Kidney epithelial cell (primary cell): ENCODE data around the gene ALPP. TPM values are rescaled to one million over a fixed set of nuclear protein-coding genes. Genes with fewer than 3 reads are reported as not detected.
"Not testable (repeated sequence)": the region's sequence is repeated elsewhere in the genome, so short reads cannot be mapped to it uniquely, and the experiment has no call there.

Experiments used
- DNase-seq: peaks from one replicate; pipeline ENCODE4 v3.0.0-alpha.2; 2010; ENCODE audit warnings: low read depth
- H3K27me3 ChIP-seq: 2 replicates; pipeline ENCODE4 v1.6.0; 2011; ENCODE audit warnings: low read length; ENCODE audit not compliant: control insufficient read depth, insufficient read depth
- H3K36me3 ChIP-seq: 2 replicates; pipeline ENCODE4 v1.5.1; 2011; ENCODE audit warnings: low read length; ENCODE audit not compliant: control insufficient read depth, insufficient read depth
- H3K4me3 ChIP-seq: 2 replicates; pipeline ENCODE4 v1.5.1; 2011; ENCODE audit warnings: low read depth, mild to moderate bottlenecking, control low read depth, low read length
- total RNA-seq: library from RNA; depleted of rRNA; stranded (reverse); fragments of >200 nt; gene quantifications from 2 replicates; pipeline ENCODE4 v1.2.3, GENCODE V29; 2015
- TF ChIP-seq, protein P1 (sequence below): IDR thresholded peaks from 2 replicates; pipeline ENCODE4 v1.5.1; 2011; ENCODE audit warnings: mild to moderate bottlenecking, moderate library complexity, low read length, control low read depth, inconsistent platforms; ENCODE audit not compliant: insufficient read depth, poor library complexity, severe bottlenecking

The ALPP gene
- total RNA-seq, 1 donor from 2014 or later = not detected

DNA sequence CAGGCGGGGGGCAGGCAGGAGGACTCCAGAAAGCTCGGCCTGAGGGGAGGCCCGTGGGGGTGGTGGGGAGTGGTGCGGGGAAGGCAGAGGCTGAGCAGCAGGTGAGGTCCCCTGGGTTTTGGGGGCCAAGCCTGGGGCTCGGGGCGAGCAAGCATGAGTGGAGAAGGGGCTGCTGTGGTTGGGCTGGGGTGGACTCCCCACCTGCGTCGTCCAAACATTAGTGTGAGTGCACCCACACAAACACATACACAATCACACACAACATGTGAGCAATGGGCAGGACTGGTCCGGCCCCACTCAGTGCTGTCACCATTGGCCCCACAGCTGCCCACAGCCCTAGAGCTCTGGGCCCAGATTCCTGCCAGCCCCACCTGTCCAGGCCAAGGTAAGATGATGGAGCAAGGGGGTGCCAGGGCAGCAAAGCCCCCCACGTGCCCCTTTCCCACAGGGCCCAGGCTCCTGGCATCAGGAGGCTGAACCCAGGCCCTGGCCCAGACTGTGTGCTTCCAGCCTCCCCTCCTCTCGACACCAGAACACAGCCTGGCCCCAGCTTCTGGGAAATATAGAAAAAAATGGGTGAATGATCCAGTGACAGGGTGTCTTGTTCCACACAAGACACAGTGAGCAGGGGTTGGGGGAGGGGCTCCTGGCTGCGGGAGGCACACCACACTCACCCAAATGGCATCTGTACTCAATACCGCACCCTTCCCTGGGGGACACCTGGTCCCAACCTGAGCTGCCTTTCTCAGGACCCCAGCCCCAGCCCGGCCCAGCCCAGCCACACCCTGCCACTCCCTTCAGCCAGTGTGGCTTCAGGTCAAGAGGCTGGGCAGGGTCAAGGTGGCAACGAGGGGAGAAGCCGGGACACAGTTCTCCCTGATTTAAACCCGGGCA lies 463 bp upstream of the ALPP start:
- H3K27me3 ChIP-seq = peaks cover 27% of the 10 kb centered on the region
- TF ChIP-seq, protein P1, sequence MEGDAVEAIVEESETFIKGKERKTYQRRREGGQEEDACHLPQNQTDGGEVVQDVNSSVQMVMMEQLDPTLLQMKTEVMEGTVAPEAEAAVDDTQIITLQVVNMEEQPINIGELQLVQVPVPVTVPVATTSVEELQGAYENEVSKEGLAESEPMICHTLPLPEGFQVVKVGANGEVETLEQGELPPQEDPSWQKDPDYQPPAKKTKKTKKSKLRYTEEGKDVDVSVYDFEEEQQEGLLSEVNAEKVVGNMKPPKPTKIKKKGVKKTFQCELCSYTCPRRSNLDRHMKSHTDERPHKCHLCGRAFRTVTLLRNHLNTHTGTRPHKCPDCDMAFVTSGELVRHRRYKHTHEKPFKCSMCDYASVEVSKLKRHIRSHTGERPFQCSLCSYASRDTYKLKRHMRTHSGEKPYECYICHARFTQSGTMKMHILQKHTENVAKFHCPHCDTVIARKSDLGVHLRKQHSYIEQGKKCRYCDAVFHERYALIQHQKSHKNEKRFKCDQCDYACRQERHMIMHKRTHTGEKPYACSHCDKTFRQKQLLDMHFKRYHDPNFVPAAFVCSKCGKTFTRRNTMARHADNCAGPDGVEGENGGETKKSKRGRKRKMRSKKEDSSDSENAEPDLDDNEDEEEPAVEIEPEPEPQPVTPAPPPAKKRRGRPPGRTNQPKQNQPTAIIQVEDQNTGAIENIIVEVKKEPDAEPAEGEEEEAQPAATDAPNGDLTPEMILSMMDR = no peak
- no peak overlapping the region for H3K4me3 ChIP-seq
- H3K36me3 ChIP-seq = no peaks in the 10 kb centered on the region
- no peak for DNase-seq

DNA sequence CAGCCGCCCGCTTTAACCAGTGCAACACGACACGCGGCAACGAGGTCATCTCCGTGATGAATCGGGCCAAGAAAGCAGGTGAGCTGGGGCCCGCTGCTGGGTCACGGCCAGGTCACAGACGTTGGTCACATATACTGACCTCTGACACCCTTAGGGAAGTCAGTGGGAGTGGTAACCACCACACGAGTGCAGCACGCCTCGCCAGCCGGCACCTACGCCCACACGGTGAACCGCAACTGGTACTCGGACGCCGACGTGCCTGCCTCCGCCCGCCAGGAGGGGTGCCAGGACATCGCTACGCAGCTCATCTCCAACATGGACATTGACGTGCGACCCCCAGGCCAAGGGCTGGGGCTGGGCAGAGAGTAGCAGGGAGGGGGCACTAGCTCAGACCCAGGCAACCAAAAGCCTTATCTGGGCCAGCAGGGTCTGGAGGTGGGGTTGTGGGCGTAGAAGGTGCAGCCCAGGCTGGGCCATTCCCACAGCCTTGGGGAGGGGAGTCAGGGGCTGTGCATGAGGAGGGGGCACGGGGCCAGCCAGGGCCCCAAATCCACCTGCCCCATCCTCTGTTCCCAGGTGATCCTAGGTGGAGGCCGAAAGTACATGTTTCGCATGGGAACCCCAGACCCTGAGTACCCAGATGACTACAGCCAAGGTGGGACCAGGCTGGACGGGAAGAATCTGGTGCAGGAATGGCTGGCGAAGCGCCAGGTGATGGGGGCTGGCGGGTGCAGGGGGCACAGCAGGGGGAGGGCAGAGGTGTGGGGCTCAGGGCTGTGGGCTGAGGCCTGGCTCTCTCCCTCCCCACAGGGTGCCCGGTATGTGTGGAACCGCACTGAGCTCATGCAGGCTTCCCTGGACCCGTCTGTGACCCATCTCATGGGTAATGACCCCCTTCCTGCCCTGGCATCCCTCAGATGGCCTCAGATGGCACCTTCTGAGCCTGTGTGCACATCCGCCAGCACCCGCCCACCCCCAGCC lies 1.3 kb downstream of the ALPP start:
- H3K36me3 ChIP-seq, H3K4me3 ChIP-seq, DNase-seq: not testable (repeated sequence)
- H3K27me3 ChIP-seq = peaks cover 36% of the 10 kb centered on the region

DNA sequence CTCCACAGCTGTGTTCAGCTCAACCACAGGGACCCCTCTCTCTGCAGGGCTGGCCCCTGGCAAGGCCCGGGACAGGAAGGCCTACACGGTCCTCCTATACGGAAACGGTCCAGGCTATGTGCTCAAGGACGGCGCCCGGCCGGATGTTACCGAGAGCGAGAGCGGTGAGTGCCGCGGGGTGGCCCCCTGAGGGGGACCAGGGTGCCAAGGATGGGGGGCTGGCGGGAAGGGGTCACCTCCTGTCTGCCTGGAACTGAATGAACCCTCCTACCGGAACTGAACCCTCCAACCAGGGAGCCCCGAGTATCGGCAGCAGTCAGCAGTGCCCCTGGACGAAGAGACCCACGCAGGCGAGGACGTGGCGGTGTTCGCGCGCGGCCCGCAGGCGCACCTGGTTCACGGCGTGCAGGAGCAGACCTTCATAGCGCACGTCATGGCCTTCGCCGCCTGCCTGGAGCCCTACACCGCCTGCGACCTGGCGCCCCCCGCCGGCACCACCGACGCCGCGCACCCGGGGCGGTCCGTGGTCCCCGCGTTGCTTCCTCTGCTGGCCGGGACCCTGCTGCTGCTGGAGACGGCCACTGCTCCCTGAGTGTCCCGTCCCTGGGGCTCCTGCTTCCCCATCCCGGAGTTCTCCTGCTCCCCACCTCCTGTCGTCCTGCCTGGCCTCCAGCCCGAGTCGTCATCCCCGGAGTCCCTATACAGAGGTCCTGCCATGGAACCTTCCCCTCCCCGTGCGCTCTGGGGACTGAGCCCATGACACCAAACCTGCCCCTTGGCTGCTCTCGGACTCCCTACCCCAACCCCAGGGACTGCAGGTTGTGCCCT lies 2.9 kb downstream of the ALPP start:
- not testable (repeated sequence) for DNase-seq, H3K36me3 ChIP-seq, H3K4me3 ChIP-seq
- H3K27me3 ChIP-seq = peaks cover 48% of the 10 kb centered on the region

DNA sequence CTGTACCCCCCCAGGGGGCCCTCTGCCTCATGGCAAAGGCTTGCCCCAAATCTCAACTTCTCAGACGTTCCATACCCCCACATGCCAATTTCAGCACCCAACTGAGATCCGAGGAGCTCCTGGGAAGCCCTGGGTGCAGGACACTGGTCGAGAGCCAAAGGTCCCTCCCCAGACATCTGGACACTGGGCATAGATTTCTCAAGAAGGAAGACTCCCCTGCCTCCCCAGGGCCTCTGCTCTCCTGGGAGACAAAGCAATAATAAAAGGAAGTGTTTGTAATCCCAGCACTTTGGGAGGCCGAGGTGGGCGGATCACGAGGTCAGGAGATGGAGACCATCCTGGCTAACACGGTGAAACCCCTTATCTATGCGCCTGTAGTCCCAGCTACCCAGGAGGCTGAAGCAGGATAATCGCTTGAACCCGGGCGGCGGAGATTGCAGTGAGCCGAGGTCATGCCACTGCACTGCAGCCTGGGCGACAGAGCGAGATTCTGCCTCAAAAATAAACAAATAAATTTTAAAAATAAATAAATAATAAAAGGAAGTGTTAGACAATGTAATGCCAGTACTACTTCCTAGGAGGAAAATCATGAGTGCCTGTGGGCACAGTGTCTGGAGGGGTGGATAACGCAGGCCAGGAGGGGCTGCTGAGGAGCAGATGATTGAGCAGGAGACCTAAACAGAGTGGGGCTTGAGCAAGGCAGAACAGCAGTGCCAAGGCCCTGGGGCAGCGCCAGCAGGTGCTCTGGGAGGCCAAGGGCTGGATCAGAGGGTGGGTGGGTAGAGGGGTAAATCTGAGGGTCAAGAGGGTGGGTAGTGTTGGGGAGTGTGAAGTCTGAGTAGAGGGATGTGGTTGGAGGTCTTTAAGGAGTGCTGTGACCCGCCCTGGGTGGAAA lies 4.0 kb downstream of the ALPP start:
- TF ChIP-seq, protein P1 = no peak
- H3K36me3 ChIP-seq = no peaks in the 10 kb centered on the region
- H3K4me3 ChIP-seq = no peak overlapping the region
- DNase-seq = no peak
- peaks cover 59% of the 10 kb centered on the region for H3K27me3 ChIP-seq

DNA sequence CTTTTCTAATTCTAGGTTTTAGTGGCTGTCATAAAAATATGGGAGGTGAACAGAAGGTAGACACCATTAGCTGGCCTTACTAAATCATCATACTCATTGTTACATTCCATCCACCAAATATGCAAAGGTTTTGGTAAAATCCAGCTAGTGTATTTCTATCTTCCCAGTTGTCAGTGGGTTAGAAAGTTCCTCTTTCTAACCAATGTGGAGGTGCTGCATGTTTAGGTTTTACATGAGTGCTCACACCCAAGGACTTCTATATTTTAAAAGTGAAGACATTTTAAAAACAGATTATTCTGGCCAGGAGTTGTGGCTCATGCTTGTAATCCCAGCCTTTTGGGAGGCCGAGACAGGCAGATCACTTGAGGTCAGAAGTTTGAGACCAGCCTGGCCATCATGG lies 5.9 kb downstream of the ALPP start:
- Histone ChIP-seq H3K27me3 (peaks cover 69% of the 10 kb centered on the region), H3K4me3 (no peak overlapping the region), H3K36me3 (no peaks in the 10 kb centered on the region)
- TF ChIP-seq, protein P1 = no peak
- DNase-seq = no peak

DNA sequence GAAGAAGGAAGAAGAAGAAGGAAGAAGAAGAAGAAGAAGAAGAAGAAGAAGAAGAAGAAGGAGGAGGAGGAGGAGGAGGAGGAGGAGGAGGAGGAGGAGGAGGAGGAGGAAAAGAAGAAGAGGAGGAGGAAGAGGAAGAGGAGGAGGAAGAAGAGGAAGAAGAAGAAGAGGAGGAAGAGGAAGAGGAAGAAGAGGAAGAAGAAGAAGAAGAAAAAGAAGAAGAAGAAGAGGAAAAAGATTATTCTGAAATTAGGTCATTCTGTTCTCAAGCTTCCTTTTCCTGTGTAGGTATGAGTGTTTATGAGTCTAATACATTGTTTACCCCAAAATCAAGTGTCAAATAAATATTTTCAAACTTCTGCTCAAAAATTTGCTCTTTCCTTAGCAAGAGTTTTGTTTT lies 6.5 kb downstream of the ALPP start:
- H3K27me3 ChIP-seq = peaks cover 70% of the 10 kb centered on the region
- H3K4me3 ChIP-seq, H3K36me3 ChIP-seq, DNase-seq: not testable (repeated sequence)
